ENCODE measurements around the gene DPP7.
"Not testable (repeated sequence)": the region's sequence is repeated elsewhere in the genome, so short reads cannot be mapped to it uniquely, and the experiment has no call there.

The DPP7 gene

GRCh38 chr9:137126786-137127185, 12.3 kb upstream of the DPP7 start:
- H3K9me3 ChIP-seq: no peaks in the 10 kb centered on the region
- TF ChIP-seq, protein P1, sequence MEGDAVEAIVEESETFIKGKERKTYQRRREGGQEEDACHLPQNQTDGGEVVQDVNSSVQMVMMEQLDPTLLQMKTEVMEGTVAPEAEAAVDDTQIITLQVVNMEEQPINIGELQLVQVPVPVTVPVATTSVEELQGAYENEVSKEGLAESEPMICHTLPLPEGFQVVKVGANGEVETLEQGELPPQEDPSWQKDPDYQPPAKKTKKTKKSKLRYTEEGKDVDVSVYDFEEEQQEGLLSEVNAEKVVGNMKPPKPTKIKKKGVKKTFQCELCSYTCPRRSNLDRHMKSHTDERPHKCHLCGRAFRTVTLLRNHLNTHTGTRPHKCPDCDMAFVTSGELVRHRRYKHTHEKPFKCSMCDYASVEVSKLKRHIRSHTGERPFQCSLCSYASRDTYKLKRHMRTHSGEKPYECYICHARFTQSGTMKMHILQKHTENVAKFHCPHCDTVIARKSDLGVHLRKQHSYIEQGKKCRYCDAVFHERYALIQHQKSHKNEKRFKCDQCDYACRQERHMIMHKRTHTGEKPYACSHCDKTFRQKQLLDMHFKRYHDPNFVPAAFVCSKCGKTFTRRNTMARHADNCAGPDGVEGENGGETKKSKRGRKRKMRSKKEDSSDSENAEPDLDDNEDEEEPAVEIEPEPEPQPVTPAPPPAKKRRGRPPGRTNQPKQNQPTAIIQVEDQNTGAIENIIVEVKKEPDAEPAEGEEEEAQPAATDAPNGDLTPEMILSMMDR (IDR thresholded peaks at IDR 0.05; ENCODE audit: low read depth, low read length): no peak
- no peaks in the 10 kb centered on the region for H3K4me1 ChIP-seq
- H3K27me3 ChIP-seq: no peaks in the 10 kb centered on the region
- H3K4me3 ChIP-seq (ENCODE audit: low read depth, low read length): peak overlapping the region; percentile 70
- DNase-seq: no peak
- H3K36me3 ChIP-seq: no peaks in the 10 kb centered on the region

DNA sequence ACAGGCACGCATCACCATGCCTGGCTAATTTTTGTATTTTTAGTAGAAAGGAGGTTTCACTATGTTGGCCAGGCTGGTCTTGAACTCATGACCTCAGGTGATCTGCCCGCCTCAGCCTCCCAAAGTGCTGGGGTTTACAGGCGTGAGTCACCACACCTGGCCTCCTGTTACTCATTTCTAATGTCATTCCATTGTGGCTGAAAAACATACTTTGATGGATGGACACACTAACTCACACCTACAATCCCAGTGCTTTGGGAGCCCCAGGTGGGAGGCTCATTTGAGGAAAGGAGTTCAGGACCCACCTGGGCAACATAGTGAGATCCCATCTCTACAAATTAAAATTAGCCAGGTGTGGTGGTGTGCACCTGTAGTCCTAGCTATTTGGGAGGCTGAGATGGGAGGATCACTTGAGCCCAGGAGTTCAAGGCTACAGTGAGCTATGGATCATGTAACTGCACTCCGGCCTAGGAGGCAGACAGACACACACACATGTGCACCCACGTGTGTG, 9.5 kb upstream of the DPP7 start:
- DNase-seq; H3K9me3 ChIP-seq; H3K27me3 ChIP-seq; H3K4me1 ChIP-seq; H3K4me3 ChIP-seq (ENCODE audit: low read depth, low read length); H3K36me3 ChIP-seq: not testable (repeated sequence)

DNA sequence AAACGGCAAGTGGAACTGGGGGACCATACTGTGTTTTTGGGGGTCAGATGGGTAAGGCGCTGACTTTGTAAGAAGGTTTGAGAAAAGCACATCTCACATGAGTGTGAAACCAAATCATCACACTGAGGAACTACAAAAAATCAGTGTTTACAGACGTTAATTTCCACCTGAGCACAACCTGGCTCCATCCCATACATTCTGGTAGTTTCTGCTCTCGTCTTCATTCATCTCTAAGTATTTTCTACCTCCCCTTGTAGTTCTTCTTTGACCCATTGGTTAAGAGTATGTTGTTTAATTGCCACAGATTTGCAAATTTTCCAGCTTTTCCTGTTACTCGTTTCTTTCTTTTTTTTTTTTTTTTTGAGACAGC, 8.9 kb upstream of the DPP7 start:
- Histone ChIP-seq H3K4me3 (ENCODE audit: low read depth, low read length) (no peak overlapping the region), H3K27me3 (no peaks in the 10 kb centered on the region), H3K36me3 (no peaks in the 10 kb centered on the region), H3K9me3 (no peaks in the 10 kb centered on the region), H3K4me1 (no peaks in the 10 kb centered on the region)
- TF ChIP-seq, protein P1 (IDR thresholded peaks at IDR 0.05; ENCODE audit: low read depth, low read length): no peak
- DNase-seq: no peak

DNA sequence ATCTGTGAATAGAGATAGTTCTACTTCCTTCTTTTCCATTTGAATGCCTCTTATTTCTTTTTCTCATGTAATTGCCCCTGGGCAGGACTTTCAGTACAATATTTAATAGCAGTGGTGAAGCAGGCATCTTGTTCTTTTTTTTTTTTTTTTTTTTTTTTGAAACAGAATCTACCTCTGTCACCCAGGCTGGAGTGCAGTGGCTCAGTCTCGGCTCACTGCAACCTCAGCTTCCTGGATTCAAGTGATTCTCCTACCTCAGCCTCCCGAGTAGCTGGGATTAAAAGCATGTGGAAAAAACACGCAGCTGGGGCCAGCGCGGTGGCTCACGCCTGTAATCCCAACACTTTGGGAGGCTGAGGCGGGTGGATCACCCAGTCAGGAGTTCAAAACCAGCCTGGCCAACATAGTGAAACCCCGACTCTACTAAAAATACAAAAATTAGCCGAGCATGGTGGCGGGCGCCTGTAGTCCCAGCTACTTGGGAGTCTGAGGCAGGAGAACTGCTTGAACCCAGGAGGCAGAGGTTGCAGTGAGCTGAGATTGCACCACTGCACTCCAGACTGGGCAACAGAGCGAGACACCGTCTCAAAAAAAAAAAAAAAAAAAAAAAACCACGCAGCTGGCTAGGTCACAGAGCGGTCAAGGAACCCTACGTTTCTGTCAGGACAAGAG, 8.4 kb upstream of the DPP7 start:
- H3K4me3 ChIP-seq (ENCODE audit: low read depth, low read length); H3K4me1 ChIP-seq; H3K36me3 ChIP-seq; DNase-seq; H3K9me3 ChIP-seq; H3K27me3 ChIP-seq: not testable (repeated sequence)

- not testable (repeated sequence) for H3K9me3 ChIP-seq; H3K4me1 ChIP-seq; H3K4me3 ChIP-seq (ENCODE audit: low read depth, low read length); H3K27me3 ChIP-seq; DNase-seq; H3K36me3 ChIP-seq
These were observed 7.6 kb upstream of the DPP7 start for GRCh38 chr9:137121927-137122795.

DNA sequence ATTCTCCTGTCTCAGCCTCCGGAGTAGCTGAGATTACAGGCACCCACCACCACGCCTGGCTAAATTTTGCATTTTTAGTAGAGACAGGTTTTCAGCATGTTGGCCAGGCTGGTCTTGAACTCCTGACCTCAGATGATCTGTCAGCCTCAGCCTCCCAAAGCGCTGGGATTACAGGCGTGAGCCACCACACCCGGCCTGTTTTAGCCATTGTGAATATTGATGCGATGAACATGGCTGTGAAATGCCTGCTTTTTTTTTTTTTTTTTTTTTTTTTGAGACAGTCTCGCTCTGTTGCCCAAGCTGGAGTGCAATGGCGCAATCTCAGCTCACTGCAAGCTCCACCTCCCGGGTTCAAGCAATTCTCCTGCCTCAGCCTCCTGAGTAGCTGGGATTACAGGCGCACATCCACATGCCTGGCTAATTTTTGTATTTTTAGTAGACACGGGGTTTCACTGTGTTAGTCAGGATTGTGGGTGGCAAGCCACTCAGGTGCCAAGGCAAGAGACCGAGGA, 3.6 kb upstream of the DPP7 start:
- H3K36me3 ChIP-seq; DNase-seq; H3K4me3 ChIP-seq (ENCODE audit: low read depth, low read length); H3K27me3 ChIP-seq; H3K4me1 ChIP-seq; H3K9me3 ChIP-seq: not testable (repeated sequence)

DNA sequence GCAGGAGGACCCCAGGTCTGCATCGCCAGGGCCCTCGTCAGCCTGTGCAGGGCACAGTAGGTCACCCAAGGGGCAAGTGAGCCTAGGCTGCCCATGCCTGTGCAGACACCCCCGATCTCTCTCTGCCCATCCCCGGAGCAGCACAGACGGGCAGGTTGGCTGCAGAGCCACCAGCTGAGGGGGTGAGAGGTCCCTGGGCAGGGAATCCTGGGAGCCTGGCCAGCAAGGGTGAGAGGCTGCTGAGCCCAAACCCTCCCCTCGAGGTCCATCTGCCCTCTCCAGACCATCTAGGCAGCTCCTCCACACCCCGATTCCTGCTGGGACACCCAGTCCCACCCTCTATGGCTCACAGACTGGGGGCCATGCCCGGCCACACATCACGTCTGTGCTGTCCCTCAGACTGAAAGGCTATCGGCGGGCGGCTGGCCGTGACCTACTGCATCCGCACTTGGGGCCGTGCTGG, 2.8 kb upstream of the DPP7 start:
- Histone ChIP-seq H3K36me3 (peaks cover 12% of the 10 kb centered on the region), H3K4me1 (0 out of 2 replicates have a peak, but pooled peaks cover 4% of the 10 kb centered on the region), H3K27me3 (no peaks in the 10 kb centered on the region), H3K9me3 (no peaks in the 10 kb centered on the region), H3K4me3 (ENCODE audit: low read depth, low read length) (no peak overlapping the region)
- TF ChIP-seq, protein P1 (IDR thresholded peaks at IDR 0.05; ENCODE audit: low read depth, low read length): no peak
- DNase-seq: no peak

- no peak overlapping the region for H3K4me3 ChIP-seq (ENCODE audit: low read depth, low read length)
- TF ChIP-seq, protein P1 (IDR thresholded peaks at IDR 0.05; ENCODE audit: low read depth, low read length): no peak
- H3K4me1 ChIP-seq: 0 out of 2 replicates have a peak, but pooled peaks cover 4% of the 10 kb centered on the region
- peaks cover 18% of the 10 kb centered on the region for H3K36me3 ChIP-seq
- H3K9me3 ChIP-seq: no peaks in the 10 kb centered on the region
- DNase-seq: no peak
- no peaks in the 10 kb centered on the region for H3K27me3 ChIP-seq
These were observed 2.2 kb upstream of the DPP7 start for GRCh38 chr9:137116728-137117127.

Data from BE2C (cell line).